Endothelial cell of umbilical vein (primary cell): ENCODE results near the gene CDK17. TPM values are rescaled to one million over a fixed set of nuclear protein-coding genes. Genes with fewer than 3 reads are reported as not detected.
"Not testable (repeated sequence)": the region's sequence is repeated elsewhere in the genome, so short reads cannot be mapped to it uniquely, and the experiment has no call there.

Source experiments
- BruUV-seq: library from RNA; stranded (reverse); fragments of 400-500 nt; replicated peaks from 2 replicates; lab custom pipeline; 2021; lab: Mats Ljungman, UMichigan
- CTCF ChIA-PET: fragments of 300-600, 350-600 bp; sonication (Branson Sonifier 250); formaldehyde crosslinking; loops from one replicate; lab custom pipeline; 2021; ENCODE audit warnings: antibody characterized with exemption, inconsistent platforms; lab: Charles Lee
- POLR2A ChIA-PET: fragments of 300-600, 350-600 bp; sonication (Branson Sonifier 250); formaldehyde crosslinking; loops from one replicate; lab custom pipeline; 2021; ENCODE audit warnings: antibody characterized with exemption, inconsistent platforms; lab: Charles Lee
- DNase-seq: peaks from one replicate; pipeline ENCODE4 v3.0.0-alpha.2; 2011; ENCODE audit warnings: low read depth, low spot score
- FAIRE-seq: peaks from 2 replicates; lab custom pipeline; 2011; peaks lifted over from hg19 to GRCh38; lab: Jason Lieb, UNC
- H2AFZ ChIP-seq: 2 replicates; pipeline ENCODE4 v1.6.0; 2012; ENCODE audit warnings: low read depth, low read length, control low read depth, inconsistent platforms
- H3K27ac ChIP-seq: 2 replicates; pipeline ENCODE4 v1.5.1; 2011; ENCODE audit warnings: low read depth, mild to moderate bottlenecking, control low read depth, low read length, moderate library complexity; ENCODE audit not compliant: insufficient read depth
- H3K27me3 ChIP-seq, 2 experiments: 2 replicates each; pipeline versions ENCODE4 v1.6.0 to v1.6.1; 2011; ENCODE audit warnings: low read length in 2 of 2, mixed read lengths in 1 of 2; ENCODE audit not compliant: control insufficient read depth in 2 of 2, insufficient read depth in 2 of 2
- H3K36me3 ChIP-seq, 2 experiments: 2 replicates in 1 of 2; 3 replicates in 1 of 2; pipeline ENCODE4 v1.5.1; 2011; ENCODE audit warnings: low read length in 2 of 2, mild to moderate bottlenecking in 1 of 2, moderate library complexity in 1 of 2; ENCODE audit not compliant: control insufficient read depth in 2 of 2, insufficient read depth in 2 of 2; ENCODE audit errors: extremely low read depth in 1 of 2
- H3K4me1 ChIP-seq: 3 replicates; pipeline ENCODE4 v1.5.1; 2011; ENCODE audit warnings: mild to moderate bottlenecking, low read length; ENCODE audit not compliant: control insufficient read depth, insufficient read depth; ENCODE audit errors: extremely low read depth
- H3K4me2 ChIP-seq: 2 replicates; pipeline ENCODE4 v1.6.1; 2011; ENCODE audit warnings: low read length, control low read depth, mixed read lengths; ENCODE audit not compliant: insufficient read depth
- H3K4me3 ChIP-seq, 3 experiments: fragments of 200-600 bp in 1 of 3; sonication (generic), shearing (Covaris generic) in 1 of 3; replicated peaks in 1 of 3; 2 replicates each; pipeline ENCODE4 v1.5.1; 2011 to 2016; ENCODE audit warnings: control low read depth in 3 of 3, low read length in 3 of 3, mild to moderate bottlenecking in 2 of 3, inconsistent platforms in 1 of 3, low read depth in 1 of 3, moderate library complexity in 1 of 3; ENCODE audit not compliant: insufficient read depth in 1 of 3
- H3K79me2 ChIP-seq: 2 replicates; pipeline ENCODE4 v1.6.0; 2012; ENCODE audit warnings: low read length, inconsistent platforms; ENCODE audit not compliant: control insufficient read depth, insufficient read depth
- H3K9ac ChIP-seq: replicated peaks from 2 replicates; pipeline ENCODE3; 2011; ENCODE audit warnings: low read length, control low read depth; ENCODE audit not compliant: insufficient read depth; ENCODE audit errors: extremely low read depth
- H3K9me1 ChIP-seq: replicated peaks from 3 replicates; pipeline ENCODE4 v1.6.0; 2011; ENCODE audit warnings: mild to moderate bottlenecking, low read length; ENCODE audit not compliant: control insufficient read depth, insufficient read depth; ENCODE audit errors: extremely low read depth
- H3K9me3 ChIP-seq: replicated peaks from 2 replicates; pipeline ENCODE4 v1.5.1; 2012; ENCODE audit warnings: low read length, inconsistent platforms; ENCODE audit not compliant: control insufficient read depth, insufficient read depth
- H4K20me1 ChIP-seq: replicated peaks from 2 replicates; pipeline ENCODE3; 2011; ENCODE audit warnings: mild to moderate bottlenecking, low read length; ENCODE audit not compliant: control insufficient read depth, insufficient read depth; ENCODE audit errors: extremely low read depth
- EZH2 ChIP-seq: IDR thresholded peaks from 2 replicates; pipeline ENCODE4 v1.6.1; 2012; ENCODE audit warnings: borderline replicate concordance, low read depth, mild to moderate bottlenecking, moderate library complexity, low read length, inconsistent platforms; ENCODE audit not compliant: severe bottlenecking
- FOS ChIP-seq: IDR thresholded peaks from 2 replicates; pipeline ENCODE4 v1.6.1; 2011; ENCODE audit warnings: mild to moderate bottlenecking, low read length, moderate library complexity, borderline replicate concordance; ENCODE audit not compliant: insufficient read depth
- GATA2 ChIP-seq: IDR thresholded peaks from 2 replicates; pipeline ENCODE4 v1.7.0; 2011; ENCODE audit warnings: low read depth, mild to moderate bottlenecking, moderate library complexity, mixed read lengths, low read length; ENCODE audit not compliant: insufficient read length, insufficient read depth
- JUN ChIP-seq: IDR thresholded peaks from 2 replicates; pipeline ENCODE4 v1.6.1; 2011; ENCODE audit warnings: borderline replicate concordance, low read depth; ENCODE audit not compliant: insufficient read length, insufficient read depth
- MYC ChIP-seq: IDR thresholded peaks from one replicate; pipeline ENCODE4 v1.6.1; 2011; ENCODE audit warnings: mild to moderate bottlenecking, low read depth, low read length
- POLR2A ChIP-seq: IDR thresholded peaks from 2 replicates; pipeline ENCODE4 v1.6.1; 2012; ENCODE audit warnings: low read depth, mild to moderate bottlenecking, control low read depth, low read length
- POLR2AphosphoS5 ChIP-seq: IDR thresholded peaks from 2 replicates; pipeline ENCODE4 v1.6.1; 2012; ENCODE audit warnings: low read depth, mild to moderate bottlenecking, control low read depth, low read length, moderate library complexity; ENCODE audit not compliant: insufficient read depth
- dilution Hi-C: fragments of 300-500 bp; cut with MboI; formaldehyde crosslinking; loops from one replicate; pipeline ENCODE4 v1.15.0; 2019; ENCODE audit warnings: low sequenced_read_pairs; ENCODE audit not compliant: extremely low pct_ligation_motif_present
- intact Hi-C: fragments of 100-400 bp; cut with micrococcal nuclease; formaldehyde crosslinking; loops from one replicate; pipeline ENCODE4 v1.10.0; 2022
- polyA plus RNA-seq, 4 experiments: library from polyadenylated mRNA; depleted of rRNA in 3 of 4; stranded (reverse) in 3 of 4; unstranded in 1 of 4; fragments of >200 nt; gene quantifications; 2 replicates each; pipeline versions ENCODE4 v1.2.1 to v1.2.3, GENCODE V29; 2011 to 2012; ENCODE audit warnings: missing spikeins in 1 of 4
- total RNA-seq: library from RNA; stranded (reverse); gene quantifications from 2 replicates; pipeline ENCODE4 v1.2.3, GENCODE V29; 2021
- TF ChIP-seq, protein P1 (sequence below): IDR thresholded peaks from 2 replicates; pipeline ENCODE4 v1.6.1; 2011; ENCODE audit not compliant: insufficient read depth, insufficient read length
- TF ChIP-seq, protein P2 (sequence below), 2 donors: IDR thresholded peaks; 1 replicate in 1 of 2; 2 replicates in 1 of 2; pipeline ENCODE4 v1.5.1; 2011; ENCODE audit warnings: low read length in 2 of 2, mild to moderate bottlenecking in 2 of 2, moderate library complexity in 2 of 2, control low read depth in 1 of 2, inconsistent platforms in 1 of 2, low read depth in 1 of 2; ENCODE audit not compliant: insufficient read depth in 1 of 2; ENCODE audit errors: extremely low read depth in 1 of 2

Gene CDK17
- total and polyA plus RNA-seq, 2 donors (not counting 3 experiments of a cell fraction or from before 2014, with no cell fraction given): 61.1 to 176 TPM

DNA sequence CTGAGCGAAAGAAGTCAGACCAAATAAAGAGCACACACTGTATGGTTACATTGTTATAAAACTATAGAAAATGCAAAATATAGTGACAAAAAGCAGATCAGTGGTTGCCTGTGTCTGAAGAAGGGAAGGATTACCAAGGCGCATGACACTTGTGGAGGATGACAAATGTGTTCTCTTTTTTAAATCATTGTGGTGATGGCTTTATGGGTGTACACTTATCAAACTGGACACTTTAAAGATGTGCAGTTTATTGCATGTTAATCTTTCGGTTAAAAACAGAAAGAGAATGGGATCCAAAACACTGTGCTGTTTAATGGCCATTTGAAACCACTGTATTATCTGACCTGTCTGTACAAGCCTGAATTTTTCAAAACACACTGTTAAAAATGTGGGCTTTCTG lies 8.8 kb upstream of the CDK17 start:
- no peaks in the 10 kb centered on the region for H3K27me3 ChIP-seq
- POLR2A ChIA-PET: no interaction called here
- CTCF ChIA-PET: no interaction called here
- H3K36me3 ChIP-seq: no peaks in the 10 kb centered on the region
- no peaks in the 10 kb centered on the region for H4K20me1 ChIP-seq
- intact Hi-C loops: no loop called here
- H3K27ac ChIP-seq: no peak overlapping the region
- no TSS peak for BruUV-seq
- dilution Hi-C loops: no loop called here
- H3K79me2 ChIP-seq: no peaks in the 10 kb centered on the region
- H3K9ac ChIP-seq: no peak overlapping the region
- H2AFZ ChIP-seq: no peak overlapping the region
- H3K4me3 ChIP-seq: no peak overlapping the region
- H3K4me1 ChIP-seq: peaks cover 14% of the 10 kb centered on the region
- FAIRE-seq (no peak), DNase-seq (no peak)
- H3K4me2 ChIP-seq: no peak overlapping the region
- no peaks in the 10 kb centered on the region for H3K9me3 ChIP-seq
- TF ChIP-seq MYC (no peak), POLR2AphosphoS5 (no peak), JUN (no peak), GATA2 (no peak), FOS (no peak), EZH2 (no peak), POLR2A (no peak)
- TF ChIP-seq, protein P1, sequence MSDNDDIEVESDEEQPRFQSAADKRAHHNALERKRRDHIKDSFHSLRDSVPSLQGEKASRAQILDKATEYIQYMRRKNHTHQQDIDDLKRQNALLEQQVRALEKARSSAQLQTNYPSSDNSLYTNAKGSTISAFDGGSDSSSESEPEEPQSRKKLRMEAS: no peak
- TF ChIP-seq, protein P2, sequence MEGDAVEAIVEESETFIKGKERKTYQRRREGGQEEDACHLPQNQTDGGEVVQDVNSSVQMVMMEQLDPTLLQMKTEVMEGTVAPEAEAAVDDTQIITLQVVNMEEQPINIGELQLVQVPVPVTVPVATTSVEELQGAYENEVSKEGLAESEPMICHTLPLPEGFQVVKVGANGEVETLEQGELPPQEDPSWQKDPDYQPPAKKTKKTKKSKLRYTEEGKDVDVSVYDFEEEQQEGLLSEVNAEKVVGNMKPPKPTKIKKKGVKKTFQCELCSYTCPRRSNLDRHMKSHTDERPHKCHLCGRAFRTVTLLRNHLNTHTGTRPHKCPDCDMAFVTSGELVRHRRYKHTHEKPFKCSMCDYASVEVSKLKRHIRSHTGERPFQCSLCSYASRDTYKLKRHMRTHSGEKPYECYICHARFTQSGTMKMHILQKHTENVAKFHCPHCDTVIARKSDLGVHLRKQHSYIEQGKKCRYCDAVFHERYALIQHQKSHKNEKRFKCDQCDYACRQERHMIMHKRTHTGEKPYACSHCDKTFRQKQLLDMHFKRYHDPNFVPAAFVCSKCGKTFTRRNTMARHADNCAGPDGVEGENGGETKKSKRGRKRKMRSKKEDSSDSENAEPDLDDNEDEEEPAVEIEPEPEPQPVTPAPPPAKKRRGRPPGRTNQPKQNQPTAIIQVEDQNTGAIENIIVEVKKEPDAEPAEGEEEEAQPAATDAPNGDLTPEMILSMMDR (IDR thresholded peaks at IDR 0.05; ENCODE audit: extremely low read depth in 1 of 2, insufficient read depth in 1 of 2, low read depth in 1 of 2, low read length in 2 of 2): no peak
- H3K9me1 ChIP-seq: no peaks in the 10 kb centered on the region

- DNase-seq, H3K4me3 ChIP-seq, H3K36me3 ChIP-seq, H3K9me1 ChIP-seq, BruUV-seq, H3K9me3 ChIP-seq, H3K27ac ChIP-seq, FAIRE-seq, H3K27me3 ChIP-seq, H3K9ac ChIP-seq, dilution Hi-C loops, H4K20me1 ChIP-seq, intact Hi-C loops, H3K4me2 ChIP-seq, H2AFZ ChIP-seq, H3K79me2 ChIP-seq: not testable (repeated sequence)
- peaks cover 16% of the 10 kb centered on the region for H3K4me1 ChIP-seq
- ChIA-PET CTCF (interaction anchor here (1.8 kb wide), 1 partner anchor 12 kb away, joined by 5 read pairs; no protein-coding TSS in a partner anchor), POLR2A (interaction anchor here (0.5 kb wide), 1 partner anchor 14 kb away, joined by 10 read pairs; no protein-coding TSS in a partner anchor)
These were observed 7.3 kb upstream of the CDK17 start for GRCh38 chr12:96407429-96408097.
